ENCODE measurements around the gene FA2H. TPM values are rescaled to one million over a fixed set of nuclear protein-coding genes. Genes with fewer than 3 reads are reported as not detected.
"Not testable (repeated sequence)": the region's sequence is repeated elsewhere in the genome, so short reads cannot be mapped to it uniquely, and the experiment has no call there.

FA2H gene
- total RNA-seq (ENCODE audit: unreplicated experiment) = not detected
- long read RNA-seq = 0 reads

GRCh38 chr16:74774223-74775139 is at the start of gene FA2H:
Gene FA2H (minus strand): TSS chr16:74774820. CDS start chr16:74774755, 65 bp downstream.
- H3K4me3 Mint-ChIP-seq (ENCODE audit: unreplicated experiment) = peak within 1 kb of the TSS; percentile 68
- peak; percentile 59 for TF ChIP-seq CTCF (IDR thresholded peaks at IDR 0.05; ENCODE audit: unreplicated experiment)
- H3K27ac Mint-ChIP-seq (ENCODE audit: unreplicated experiment) = no peak within 1 kb of the TSS
- H3K4me1 Mint-ChIP-seq (ENCODE audit: unreplicated experiment) = peaks cover 8% of the 10 kb centered on the region
- DNase-seq (ENCODE audit: low spot score) = peak; percentile 63
- peaks cover 18% of the 10 kb centered on the region for H3K27me3 Mint-ChIP-seq (ENCODE audit: unreplicated experiment)
- no peaks in the 10 kb centered on the region for H3K9me3 Mint-ChIP-seq (ENCODE audit: unreplicated experiment)
- no peaks in the 10 kb centered on the region for H3K36me3 Mint-ChIP-seq (ENCODE audit: low read depth, unreplicated experiment)

- Mint-ChIP-seq H3K36me3 (ENCODE audit: low read depth, unreplicated experiment) (no peaks in the 10 kb centered on the region), H3K4me1 (ENCODE audit: unreplicated experiment) (peaks cover 6% of the 10 kb centered on the region), H3K9me3 (ENCODE audit: unreplicated experiment) (peaks cover 6% of the 10 kb centered on the region), H3K27ac (ENCODE audit: unreplicated experiment) (no peak overlapping the region), H3K27me3 (ENCODE audit: unreplicated experiment) (peaks cover 2% of the 10 kb centered on the region), H3K4me3 (ENCODE audit: unreplicated experiment) (no peak overlapping the region)
- DNase-seq (ENCODE audit: low spot score) = no peak
- TF ChIP-seq CTCF (IDR thresholded peaks at IDR 0.05; ENCODE audit: unreplicated experiment) = no peak
These were observed 43.2 kb upstream of the FA2H start for GRCh38 chr16:74817851-74818250.

GRCh38 chr16:74813109-74813641 is 38.6 kb upstream of the FA2H start:
- H3K9me3 Mint-ChIP-seq (ENCODE audit: unreplicated experiment) = no peaks in the 10 kb centered on the region
- DNase-seq (ENCODE audit: low spot score) = peak; percentile 89
- no peaks in the 10 kb centered on the region for H3K36me3 Mint-ChIP-seq (ENCODE audit: low read depth, unreplicated experiment)
- peaks cover 2% of the 10 kb centered on the region for H3K27me3 Mint-ChIP-seq (ENCODE audit: unreplicated experiment)
- peaks cover 6% of the 10 kb centered on the region for H3K4me1 Mint-ChIP-seq (ENCODE audit: unreplicated experiment)
- TF ChIP-seq CTCF (IDR thresholded peaks at IDR 0.05; ENCODE audit: unreplicated experiment) = peak; percentile 93
- no peak overlapping the region for H3K4me3 Mint-ChIP-seq (ENCODE audit: unreplicated experiment)
- H3K27ac Mint-ChIP-seq (ENCODE audit: unreplicated experiment) = no peak overlapping the region

GRCh38 chr16:74811911-74812310 is 37.3 kb upstream of the FA2H start:
- Mint-ChIP-seq H3K27me3 (ENCODE audit: unreplicated experiment) (peaks cover under 1% of the 10 kb centered on the region), H3K9me3 (ENCODE audit: unreplicated experiment) (no peaks in the 10 kb centered on the region), H3K36me3 (ENCODE audit: low read depth, unreplicated experiment) (peaks cover under 1% of the 10 kb centered on the region), H3K27ac (ENCODE audit: unreplicated experiment) (no peak overlapping the region), H3K4me1 (ENCODE audit: unreplicated experiment) (peaks cover 3% of the 10 kb centered on the region), H3K4me3 (ENCODE audit: unreplicated experiment) (no peak overlapping the region)
- TF ChIP-seq CTCF (IDR thresholded peaks at IDR 0.05; ENCODE audit: unreplicated experiment) = no peak
- no peak for DNase-seq (ENCODE audit: low spot score)

GRCh38 chr16:74811216-74811615 is 36.6 kb upstream of the FA2H start:
- not testable (repeated sequence) for H3K4me3 Mint-ChIP-seq (ENCODE audit: unreplicated experiment); H3K27ac Mint-ChIP-seq (ENCODE audit: unreplicated experiment); H3K27me3 Mint-ChIP-seq (ENCODE audit: unreplicated experiment); H3K4me1 Mint-ChIP-seq (ENCODE audit: unreplicated experiment); DNase-seq (ENCODE audit: low spot score); H3K36me3 Mint-ChIP-seq (ENCODE audit: low read depth, unreplicated experiment); H3K9me3 Mint-ChIP-seq (ENCODE audit: unreplicated experiment)

Measured in endothelial cell (in vitro differentiated cells).